ENCODE measurements around the gene AGBL1.

Gene AGBL1

GRCh38 chr15:86590461-86590860 lies 510.8 kb downstream of the AGBL1 start:
- H3K79me2 ChIP-seq (ENCODE audit: insufficient read depth, low read length): no peaks in the 10 kb centered on the region
- no peak overlapping the region for H3K27ac ChIP-seq (ENCODE audit: low read length)
- no peak overlapping the region for H3K4me3 ChIP-seq (ENCODE audit: low read depth in 1 of 2, low read length in 2 of 2)
- no peak overlapping the region for H2AFZ ChIP-seq (ENCODE audit: low read depth, low read length)
- H3K9me3 ChIP-seq (ENCODE audit: insufficient read depth, low read length, severe bottlenecking): no peaks in the 10 kb centered on the region
- H3K4me2 ChIP-seq (ENCODE audit: insufficient read depth, low read length): no peak overlapping the region
- H3K9ac ChIP-seq (ENCODE audit: low read depth, low read length): no peak overlapping the region
- no peaks in the 10 kb centered on the region for H3K36me3 ChIP-seq (ENCODE audit: insufficient read depth, low read length)
- H3K27me3 ChIP-seq (ENCODE audit: insufficient read depth, low read length, poor library complexity): no peaks in the 10 kb centered on the region
- no peak for DNase-seq
- no peak for ATAC-seq (ENCODE audit: insufficient read depth, low read depth)
- no peak for TF ChIP-seq EZH2 (IDR thresholded peaks at IDR 0.05; ENCODE audit: borderline replicate concordance, low read depth, low read length, severe bottlenecking)
- TF ChIP-seq, protein P1, sequence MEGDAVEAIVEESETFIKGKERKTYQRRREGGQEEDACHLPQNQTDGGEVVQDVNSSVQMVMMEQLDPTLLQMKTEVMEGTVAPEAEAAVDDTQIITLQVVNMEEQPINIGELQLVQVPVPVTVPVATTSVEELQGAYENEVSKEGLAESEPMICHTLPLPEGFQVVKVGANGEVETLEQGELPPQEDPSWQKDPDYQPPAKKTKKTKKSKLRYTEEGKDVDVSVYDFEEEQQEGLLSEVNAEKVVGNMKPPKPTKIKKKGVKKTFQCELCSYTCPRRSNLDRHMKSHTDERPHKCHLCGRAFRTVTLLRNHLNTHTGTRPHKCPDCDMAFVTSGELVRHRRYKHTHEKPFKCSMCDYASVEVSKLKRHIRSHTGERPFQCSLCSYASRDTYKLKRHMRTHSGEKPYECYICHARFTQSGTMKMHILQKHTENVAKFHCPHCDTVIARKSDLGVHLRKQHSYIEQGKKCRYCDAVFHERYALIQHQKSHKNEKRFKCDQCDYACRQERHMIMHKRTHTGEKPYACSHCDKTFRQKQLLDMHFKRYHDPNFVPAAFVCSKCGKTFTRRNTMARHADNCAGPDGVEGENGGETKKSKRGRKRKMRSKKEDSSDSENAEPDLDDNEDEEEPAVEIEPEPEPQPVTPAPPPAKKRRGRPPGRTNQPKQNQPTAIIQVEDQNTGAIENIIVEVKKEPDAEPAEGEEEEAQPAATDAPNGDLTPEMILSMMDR (IDR thresholded peaks at IDR 0.05; ENCODE audit: borderline replicate concordance, extremely low read depth, low read length, poor library complexity, severe bottlenecking): no peak
- H3K4me1 ChIP-seq (ENCODE audit: insufficient read depth, low read length): no peaks in the 10 kb centered on the region
- H4K20me1 ChIP-seq (ENCODE audit: insufficient read depth, low read length): no peaks in the 10 kb centered on the region

GRCh38 chr15:86591158-86591557 lies 511.5 kb downstream of the AGBL1 start:
- no peak overlapping the region for H3K9ac ChIP-seq (ENCODE audit: low read depth, low read length)
- no peaks in the 10 kb centered on the region for H3K9me3 ChIP-seq (ENCODE audit: insufficient read depth, low read length, severe bottlenecking)
- H3K36me3 ChIP-seq (ENCODE audit: insufficient read depth, low read length): no peaks in the 10 kb centered on the region
- H3K27me3 ChIP-seq (ENCODE audit: insufficient read depth, low read length, poor library complexity): no peaks in the 10 kb centered on the region
- H3K79me2 ChIP-seq (ENCODE audit: insufficient read depth, low read length): no peaks in the 10 kb centered on the region
- ATAC-seq (ENCODE audit: insufficient read depth, low read depth) (no peak), DNase-seq (no peak)
- H3K4me2 ChIP-seq (ENCODE audit: insufficient read depth, low read length): no peak overlapping the region
- no peak overlapping the region for H3K4me3 ChIP-seq (ENCODE audit: low read depth in 1 of 2, low read length in 2 of 2)
- TF ChIP-seq, protein P1 (IDR thresholded peaks at IDR 0.05; ENCODE audit: borderline replicate concordance, extremely low read depth, low read length, poor library complexity, severe bottlenecking): no peak
- TF ChIP-seq EZH2 (IDR thresholded peaks at IDR 0.05; ENCODE audit: borderline replicate concordance, low read depth, low read length, severe bottlenecking): no peak
- H2AFZ ChIP-seq (ENCODE audit: low read depth, low read length): no peak overlapping the region
- H3K27ac ChIP-seq (ENCODE audit: low read length): no peak overlapping the region
- no peaks in the 10 kb centered on the region for H4K20me1 ChIP-seq (ENCODE audit: insufficient read depth, low read length)
- no peaks in the 10 kb centered on the region for H3K4me1 ChIP-seq (ENCODE audit: insufficient read depth, low read length)

- H3K4me1 ChIP-seq (ENCODE audit: insufficient read depth, low read length): no peaks in the 10 kb centered on the region
- H3K9ac ChIP-seq (ENCODE audit: low read depth, low read length): no peak overlapping the region
- H3K4me3 ChIP-seq (ENCODE audit: low read depth in 1 of 2, low read length in 2 of 2): no peak overlapping the region
- no peaks in the 10 kb centered on the region for H3K27me3 ChIP-seq (ENCODE audit: insufficient read depth, low read length, poor library complexity)
- no peak overlapping the region for H3K27ac ChIP-seq (ENCODE audit: low read length)
- no peaks in the 10 kb centered on the region for H4K20me1 ChIP-seq (ENCODE audit: insufficient read depth, low read length)
- H2AFZ ChIP-seq (ENCODE audit: low read depth, low read length): no peak overlapping the region
- H3K9me3 ChIP-seq (ENCODE audit: insufficient read depth, low read length, severe bottlenecking): no peaks in the 10 kb centered on the region
- ATAC-seq (ENCODE audit: insufficient read depth, low read depth) (no peak), DNase-seq (no peak)
- no peaks in the 10 kb centered on the region for H3K36me3 ChIP-seq (ENCODE audit: insufficient read depth, low read length)
- H3K4me2 ChIP-seq (ENCODE audit: insufficient read depth, low read length): no peak overlapping the region
- TF ChIP-seq, protein P1 (IDR thresholded peaks at IDR 0.05; ENCODE audit: borderline replicate concordance, extremely low read depth, low read length, poor library complexity, severe bottlenecking): no peak
- TF ChIP-seq EZH2 (IDR thresholded peaks at IDR 0.05; ENCODE audit: borderline replicate concordance, low read depth, low read length, severe bottlenecking): no peak
- no peaks in the 10 kb centered on the region for H3K79me2 ChIP-seq (ENCODE audit: insufficient read depth, low read length)
Observed at GRCh38 chr15:86591994-86592735, 512.5 kb downstream of the AGBL1 start.

Measured in DND-41 (cell line).